Mesodermal cell (in vitro differentiated cells): ENCODE data around the gene CCDC188.

Source experiments
- H3K27ac ChIP-seq: 2 replicates; pipeline ENCODE4 v1.7.0; 2013; ENCODE audit warnings: mild to moderate bottlenecking, low read depth, low read length, moderate library complexity; ENCODE audit not compliant: severe bottlenecking
- H3K36me3 ChIP-seq: 2 replicates; pipeline ENCODE4 v1.7.1; 2013; ENCODE audit warnings: mild to moderate bottlenecking, low read length, moderate library complexity; ENCODE audit not compliant: control insufficient read depth, insufficient read depth
- H3K4me1 ChIP-seq: one replicate; pipeline ENCODE4 v1.7.1; 2013; ENCODE audit warnings: mild to moderate bottlenecking, low read length; ENCODE audit not compliant: insufficient read depth, control insufficient read depth, poor library complexity, severe bottlenecking
- H3K4me3 ChIP-seq: 2 replicates; pipeline ENCODE4 v1.7.0; 2013; ENCODE audit warnings: low read length, control low read depth, mild to moderate bottlenecking; ENCODE audit not compliant: insufficient read depth, poor library complexity, severe bottlenecking; ENCODE audit errors: extremely low read depth
- H3K9me3 ChIP-seq: 2 replicates; pipeline ENCODE4 v1.7.1; 2013; ENCODE audit warnings: mild to moderate bottlenecking, low read length, moderate library complexity; ENCODE audit not compliant: control insufficient read depth
- WGBS, 2 experiments: methylation state at CpG; one replicate each; pipeline ENCODE4 v1.1.5; 2013; ENCODE audit warnings: missing lambda C conversion rate in 2 of 2; ENCODE audit not compliant: insufficient coverage in 2 of 2; 5-methylcytosine and 5-hydroxymethylcytosine counted together

Gene CCDC188

GRCh38 chr22:20147237-20147988 lies 3.4 kb downstream of the CCDC188 start:
- no peaks in the 10 kb centered on the region for H3K4me1 ChIP-seq
- no peak overlapping the region for H3K27ac ChIP-seq
- WGBS, 2 experiments = 94 to 96% methylated on average over 9 to 10 of the region's 14 CpGs
- H3K4me3 ChIP-seq = no peak overlapping the region
- no peaks in the 10 kb centered on the region for H3K9me3 ChIP-seq
- H3K36me3 ChIP-seq = peaks cover 9% of the 10 kb centered on the region

GRCh38 chr22:20146777-20147176 lies 4.1 kb downstream of the CCDC188 start:
- H3K36me3 ChIP-seq = peaks cover 9% of the 10 kb centered on the region
- peaks cover 6% of the 10 kb centered on the region for H3K4me1 ChIP-seq
- 92 to 93% methylated on average over 18 to 22 of the region's 22 CpGs for WGBS, 2 experiments
- no peak overlapping the region for H3K27ac ChIP-seq
- no peaks in the 10 kb centered on the region for H3K9me3 ChIP-seq
- H3K4me3 ChIP-seq = no peak overlapping the region

- Histone ChIP-seq H3K4me3 (no peak overlapping the region), H3K9me3 (no peaks in the 10 kb centered on the region), H3K4me1 (peaks cover 8% of the 10 kb centered on the region), H3K36me3 (peaks cover 9% of the 10 kb centered on the region), H3K27ac (no peak overlapping the region)
- 96 to 97% methylated on average over 15 to 20 of the region's 21 CpGs for WGBS, 2 experiments
Observed at GRCh38 chr22:20145832-20146223, 5.0 kb downstream of the CCDC188 start.

- 85 to 96% methylated on average over 19 of the region's 22 CpGs for WGBS, 2 experiments
- Histone ChIP-seq H3K4me1 (peaks cover 8% of the 10 kb centered on the region), H3K27ac (no peak overlapping the region), H3K4me3 (no peak overlapping the region), H3K9me3 (no peaks in the 10 kb centered on the region), H3K36me3 (peaks cover 9% of the 10 kb centered on the region)
Observed at GRCh38 chr22:20145206-20145831, 5.5 kb downstream of the CCDC188 start.

- H3K36me3 ChIP-seq = peaks cover 22% of the 10 kb centered on the region
- no peaks in the 10 kb centered on the region for H3K9me3 ChIP-seq
- H3K4me3 ChIP-seq = no peak overlapping the region
- H3K27ac ChIP-seq = no peak overlapping the region
- peaks cover 8% of the 10 kb centered on the region for H3K4me1 ChIP-seq
- WGBS, 2 experiments = 88 to 94% methylated on average over 17 to 18 of the region's 19 CpGs
Observed at GRCh38 chr22:20143883-20144665, 6.8 kb downstream of the CCDC188 start.

DNA sequence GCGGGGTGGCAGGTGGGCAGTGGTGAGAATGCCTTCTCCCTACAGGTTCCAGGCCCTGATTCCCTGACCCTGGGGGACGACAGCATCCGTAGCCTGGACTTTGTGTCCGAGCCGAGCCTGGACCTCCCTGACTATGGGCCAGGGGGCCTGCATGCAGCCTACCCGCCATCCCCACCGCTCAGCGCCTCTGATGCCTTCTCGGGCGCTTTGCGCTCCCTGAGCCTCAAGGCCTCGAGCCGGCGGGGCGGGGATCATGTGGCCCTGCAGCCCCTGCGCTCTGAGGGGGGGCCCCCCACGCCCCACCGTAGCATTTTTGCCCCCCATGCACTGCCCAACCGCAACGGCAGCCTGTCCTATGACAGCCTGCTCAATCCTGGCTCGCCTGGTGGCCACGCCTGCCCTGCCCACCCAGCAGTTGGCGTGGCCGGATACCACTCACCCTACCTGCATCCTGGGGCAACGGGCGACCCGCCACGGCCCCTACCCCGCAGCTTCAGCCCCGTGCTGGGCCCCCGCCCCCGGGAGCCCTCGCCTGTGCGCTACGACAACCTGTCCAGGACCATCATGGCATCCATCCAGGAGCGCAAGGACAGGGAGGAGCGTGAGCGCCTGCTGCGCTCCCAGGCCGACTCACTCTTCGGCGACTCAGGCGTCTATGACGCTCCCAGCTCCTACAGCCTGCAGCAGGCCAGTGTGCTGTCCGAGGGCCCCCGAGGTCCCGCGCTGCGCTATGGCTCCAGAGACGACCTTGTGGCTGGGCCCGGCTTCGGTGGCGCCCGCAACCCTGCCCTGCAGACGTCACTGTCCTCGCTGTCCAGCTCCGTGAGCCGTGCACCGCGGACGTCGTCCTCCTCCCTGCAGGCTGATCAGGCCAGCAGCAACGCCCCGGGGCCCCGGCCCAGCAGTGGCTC lies 7.9 kb downstream of the CCDC188 start:
- H3K4me3 ChIP-seq = no peak overlapping the region
- H3K9me3 ChIP-seq = no peaks in the 10 kb centered on the region
- peaks cover 23% of the 10 kb centered on the region for H3K36me3 ChIP-seq
- H3K4me1 ChIP-seq = peaks cover 8% of the 10 kb centered on the region
- WGBS, 2 experiments = 95 to 96% methylated on average over 38 to 64 of the region's 65 CpGs
- no peak overlapping the region for H3K27ac ChIP-seq

DNA sequence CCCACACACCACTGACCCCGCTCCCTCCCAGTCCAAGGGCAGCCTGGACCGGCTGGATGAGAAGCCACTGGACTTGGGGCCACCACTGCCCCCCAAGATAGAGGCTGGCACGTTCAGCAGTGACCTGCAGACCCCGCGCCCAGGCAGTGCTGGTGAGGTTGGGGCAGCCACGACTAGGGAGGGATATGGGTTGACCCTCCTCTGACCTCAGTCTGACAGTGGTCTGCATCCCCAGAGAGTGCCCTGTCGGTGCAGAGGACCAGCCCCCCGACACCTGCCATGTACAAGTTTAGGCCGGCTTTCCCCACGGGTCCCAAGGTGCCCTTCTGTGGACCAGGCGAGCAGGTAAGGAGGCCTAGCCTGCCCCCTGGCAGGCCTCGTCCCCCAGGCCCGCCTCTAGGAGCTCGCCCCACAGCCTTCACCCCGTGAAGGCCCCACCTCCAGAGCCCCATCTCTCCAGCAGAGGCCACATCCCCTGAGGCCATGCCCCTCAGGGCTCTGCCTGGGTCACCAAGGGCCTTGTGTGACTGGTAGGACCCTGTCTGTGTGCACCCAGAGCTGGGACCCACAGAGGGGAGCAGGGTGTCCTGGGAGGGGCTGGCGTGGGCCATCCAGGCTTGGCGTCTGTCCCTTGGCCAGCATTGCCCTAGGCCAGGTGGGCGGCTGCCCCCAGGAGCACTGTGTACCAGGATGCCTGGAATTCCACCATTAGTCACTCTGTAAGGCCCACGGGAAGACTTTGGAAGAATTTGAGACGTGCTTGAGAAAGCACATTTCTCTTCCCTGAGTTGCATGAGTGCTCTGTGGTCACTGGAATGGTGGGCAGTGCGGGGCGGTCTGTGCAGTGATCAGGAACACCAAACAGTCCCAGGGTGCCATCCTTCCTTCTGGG lies 9.4 kb downstream of the CCDC188 start:
- no peaks in the 10 kb centered on the region for H3K9me3 ChIP-seq
- H3K36me3 ChIP-seq = peaks cover 23% of the 10 kb centered on the region
- H3K27ac ChIP-seq = peak overlapping the region; percentile 58
- WGBS, 2 experiments = 93 to 94% methylated on average over 17 to 21 of the region's 22 CpGs
- H3K4me1 ChIP-seq = peaks cover 8% of the 10 kb centered on the region
- H3K4me3 ChIP-seq = no peak overlapping the region

GRCh38 chr22:20140521-20140964 lies 10.3 kb downstream of the CCDC188 start:
- Histone ChIP-seq H3K27ac (no peak overlapping the region), H3K4me1 (peaks cover 8% of the 10 kb centered on the region), H3K9me3 (no peaks in the 10 kb centered on the region), H3K4me3 (no peak overlapping the region), H3K36me3 (peaks cover 19% of the 10 kb centered on the region)
- WGBS, 2 experiments = 92 to 98% methylated on average over 15 to 17 of the region's 17 CpGs

DNA sequence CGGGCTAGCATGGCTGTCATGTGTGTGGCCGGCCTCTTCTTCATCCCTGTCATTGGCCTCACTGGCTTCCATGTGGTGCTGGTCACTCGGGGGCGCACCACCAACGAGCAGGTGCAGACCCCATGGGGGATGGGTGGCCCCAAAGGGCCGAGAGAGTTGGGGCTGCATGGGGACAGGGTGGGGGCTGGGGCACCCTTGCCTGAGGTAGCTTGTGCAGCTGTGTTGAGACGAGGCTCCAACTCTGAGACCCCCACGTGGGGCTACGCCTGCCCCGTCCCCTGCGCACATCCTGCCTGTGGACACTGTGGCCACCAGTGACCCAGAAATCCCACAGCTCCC lies 10.8 kb downstream of the CCDC188 start:
- Histone ChIP-seq H3K27ac (no peak overlapping the region), H3K36me3 (peaks cover 19% of the 10 kb centered on the region), H3K4me1 (peaks cover 8% of the 10 kb centered on the region), H3K4me3 (no peak overlapping the region), H3K9me3 (no peaks in the 10 kb centered on the region)
- WGBS, 2 experiments = 93 to 100% methylated on average over 8 to 9 of the region's 11 CpGs
